H9 (cell line): ENCODE results near the gene PGBD5. TPM values are rescaled to one million over a fixed set of nuclear protein-coding genes. Genes with fewer than 3 reads are reported as not detected.

ENCODE experiments used
- DNase-seq: peaks from one replicate; pipeline ENCODE4 v3.0.0-alpha.2; 2017
- H2AFZ ChIP-seq: one replicate; pipeline ENCODE4 v1.6.1; 2013; ENCODE audit warnings: mild to moderate bottlenecking, low read length, control low read depth, moderate library complexity
- H2AK5ac ChIP-seq: 2 replicates; pipeline ENCODE4 v1.6.1; 2013; ENCODE audit warnings: low read length, control low read depth, mixed read lengths; ENCODE audit not compliant: insufficient read length
- H2BK120ac ChIP-seq: one replicate; pipeline ENCODE4 v1.6.1; 2013; ENCODE audit warnings: low read depth, mild to moderate bottlenecking, low read length, control low read depth, inconsistent platforms; ENCODE audit not compliant: poor library complexity, severe bottlenecking
- H2BK12ac ChIP-seq: 2 replicates; pipeline ENCODE4 v1.6.1; 2013; ENCODE audit warnings: low read length, control low read depth, mixed read lengths, low read depth; ENCODE audit not compliant: insufficient read length
- H2BK15ac ChIP-seq: 2 replicates; pipeline ENCODE4 v1.6.1; 2013; ENCODE audit warnings: low read depth, low read length, control low read depth
- H2BK20ac ChIP-seq: one replicate; pipeline ENCODE4 v1.6.1; 2013; ENCODE audit warnings: low read depth, mild to moderate bottlenecking, low read length, control low read depth, inconsistent platforms; ENCODE audit not compliant: poor library complexity, severe bottlenecking
- H2BK5ac ChIP-seq: 2 replicates; pipeline ENCODE4 v1.6.1; 2013; ENCODE audit warnings: low read length, control low read depth, mixed read lengths; ENCODE audit not compliant: insufficient read length
- H3K14ac ChIP-seq: 2 replicates; pipeline ENCODE4 v1.6.1; 2013; ENCODE audit warnings: low read length, control low read depth; ENCODE audit not compliant: insufficient read depth
- H3K18ac ChIP-seq: 2 replicates; pipeline ENCODE4 v1.6.1; 2013; ENCODE audit warnings: low read depth, mild to moderate bottlenecking, mixed read lengths, low read length, control low read depth; ENCODE audit not compliant: insufficient read length
- H3K23ac ChIP-seq: 2 replicates; pipeline ENCODE4 v1.6.1; 2013; ENCODE audit warnings: low read length, control low read depth, mixed read lengths, low read depth; ENCODE audit not compliant: insufficient read length
- H3K23me2 ChIP-seq: 2 replicates; pipeline ENCODE4 v1.6.1; 2013; ENCODE audit warnings: low read depth, mild to moderate bottlenecking, mixed read lengths, low read length, control low read depth; ENCODE audit not compliant: insufficient read length, poor library complexity, severe bottlenecking
- H3K27ac ChIP-seq: 2 replicates; pipeline ENCODE4 v1.5.1; 2013; ENCODE audit warnings: low read length, control low read depth, mixed read lengths, low read depth; ENCODE audit not compliant: insufficient read length
- H3K27me3 ChIP-seq: 2 replicates; pipeline ENCODE4 v1.6.1; 2013; ENCODE audit warnings: low read length, control low read depth, inconsistent platforms; ENCODE audit not compliant: insufficient read depth
- H3K4ac ChIP-seq: 2 replicates; pipeline ENCODE4 v1.6.1; 2013; ENCODE audit warnings: low read depth, mild to moderate bottlenecking, control low read depth, inconsistent platforms, low read length, moderate library complexity
- H3K4me1 ChIP-seq: 2 replicates; pipeline ENCODE4 v1.6.1; 2013; ENCODE audit warnings: low read length, control low read depth, inconsistent platforms; ENCODE audit not compliant: insufficient read depth
- H3K4me2 ChIP-seq: 2 replicates; pipeline ENCODE4 v1.6.1; 2013; ENCODE audit warnings: low read length, control low read depth, mixed read lengths; ENCODE audit not compliant: insufficient read length, insufficient read depth
- H3K56ac ChIP-seq: 2 replicates; pipeline ENCODE4 v1.6.1; 2013; ENCODE audit warnings: low read depth, mild to moderate bottlenecking, mixed read lengths, low read length, control low read depth; ENCODE audit not compliant: insufficient read length
- H3K79me1 ChIP-seq: 2 replicates; pipeline ENCODE4 v1.6.1; 2013; ENCODE audit warnings: low read depth, mild to moderate bottlenecking, moderate library complexity, low read length, control low read depth, inconsistent platforms; ENCODE audit not compliant: insufficient read depth, poor library complexity, severe bottlenecking
- H3K79me2 ChIP-seq: 2 replicates; pipeline ENCODE4 v1.6.1; 2013; ENCODE audit warnings: low read length, control low read depth, inconsistent platforms; ENCODE audit not compliant: insufficient read depth
- H3K9ac ChIP-seq: 2 replicates; pipeline ENCODE4 v1.6.1; 2013; ENCODE audit warnings: low read length, control low read depth, mixed read lengths; ENCODE audit not compliant: insufficient read length; ENCODE audit errors: extremely low read depth
- H3K9me3 ChIP-seq: one replicate; pipeline ENCODE4 v1.6.1; 2013; ENCODE audit warnings: low read depth, low read length, inconsistent platforms; ENCODE audit not compliant: control insufficient read depth
- H3T11ph ChIP-seq: one replicate; pipeline ENCODE4 v1.6.1; 2013; ENCODE audit warnings: mild to moderate bottlenecking, low read length, control low read depth, inconsistent platforms
- H4K20me1 ChIP-seq: one replicate; pipeline ENCODE4 v1.6.1; 2013; ENCODE audit not compliant: control insufficient read depth, insufficient read length, insufficient read depth
- H4K5ac ChIP-seq: 2 replicates; pipeline ENCODE4 v1.6.1; 2013; ENCODE audit warnings: low read depth, mild to moderate bottlenecking, mixed read lengths, low read length, control low read depth; ENCODE audit not compliant: insufficient read length
- H4K8ac ChIP-seq: replicated peaks from 2 replicates; pipeline ENCODE4 v1.6.1; 2013; ENCODE audit warnings: low read length, control low read depth, mixed read lengths, low read depth; ENCODE audit not compliant: insufficient read length
- H4K91ac ChIP-seq: 2 replicates; pipeline ENCODE4 v1.6.1; 2013; ENCODE audit warnings: low read depth, mild to moderate bottlenecking, moderate library complexity, mixed read lengths, low read length, control low read depth; ENCODE audit not compliant: insufficient read length
- H3K27ac Mint-ChIP-seq, 3 experiments: 2 replicates in 2 of 3; 3 replicates in 1 of 3; pipeline ENCODE4 v1.8.0; 2020 to 2021; ENCODE audit warnings: mixed read lengths in 3 of 3, mild to moderate bottlenecking in 1 of 3, moderate library complexity in 1 of 3
- H3K27me3 Mint-ChIP-seq: 2 replicates; pipeline ENCODE4 v1.8.0; 2021; ENCODE audit warnings: low read depth, mild to moderate bottlenecking, moderate library complexity, mixed read lengths
- H3K36me3 Mint-ChIP-seq, 3 experiments: 2 replicates in 2 of 3; 3 replicates in 1 of 3; pipeline ENCODE4 v1.8.0; 2020 to 2021; ENCODE audit warnings: low read depth in 3 of 3, mixed read lengths in 3 of 3; ENCODE audit not compliant: insufficient read depth in 1 of 3
- H3K4me1 Mint-ChIP-seq, 2 experiments: 2 replicates each; pipeline ENCODE4 v1.8.0; 2020; ENCODE audit warnings: mixed read lengths in 2 of 2
- H3K4me3 Mint-ChIP-seq, 2 experiments: 2 replicates in 1 of 2; 3 replicates in 1 of 2; pipeline ENCODE4 v1.8.0; 2020 to 2021; ENCODE audit warnings: mild to moderate bottlenecking in 2 of 2, mixed read lengths in 2 of 2, moderate library complexity in 1 of 2
- H3K9me3 Mint-ChIP-seq, 2 experiments: 2 replicates in 1 of 2; 3 replicates in 1 of 2; pipeline ENCODE4 v1.8.0; 2020; ENCODE audit warnings: mild to moderate bottlenecking in 2 of 2, mixed read lengths in 2 of 2, moderate library complexity in 1 of 2
- WGBS: extraction: QIAGEN DNeasy Blood & Tissue Kit; methylation state at CpG from one replicate; pipeline ENCODE4 v1.1.7; 2013; ENCODE audit warnings: missing lambda C conversion rate, low lambda C conversion rate, mixed read lengths; ENCODE audit not compliant: insufficient read length; ENCODE audit errors: extremely low coverage; 5-methylcytosine and 5-hydroxymethylcytosine counted together
- total RNA-seq: library from RNA; stranded (reverse); gene quantifications from 2 replicates; pipeline ENCODE4 v1.2.1, GENCODE V29; 2021
- TF ChIP-seq, protein P1 (sequence below): fragments of 200-600 bp; sonication (generic); conservative IDR thresholded peaks from 3 replicates; pipeline ENCODE4 v1.8.0; 2021; ENCODE audit warnings: antibody characterized with exemption, mild to moderate bottlenecking

PGBD5 gene
- total RNA-seq, 1 experiment from 2014 or later, result 19.1 TPM

DNA sequence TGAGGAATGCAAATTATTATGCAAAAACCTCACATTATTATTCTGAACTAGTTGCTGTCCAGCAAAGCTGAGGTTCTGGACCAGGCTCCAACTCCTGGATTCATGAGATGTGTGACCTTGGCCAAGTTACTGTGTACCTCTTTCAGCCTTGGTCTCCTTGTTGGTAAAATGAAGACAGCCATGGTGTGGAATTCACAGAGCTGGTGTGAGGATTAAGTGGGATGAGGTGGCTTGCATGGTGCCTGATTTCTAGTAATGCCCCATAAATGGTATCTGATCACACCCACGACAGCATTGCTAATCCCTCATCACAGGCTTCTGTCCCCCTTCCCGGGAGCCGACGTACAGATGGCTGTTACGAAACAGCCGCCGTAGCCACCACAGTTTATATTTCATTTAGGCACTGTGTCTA is 59.6 kb downstream of the PGBD5 start:
- no peak overlapping the region for H2BK15ac ChIP-seq
- no peak overlapping the region for H4K8ac ChIP-seq
- no peak overlapping the region for H3K4me2 ChIP-seq
- H3K36me3 Mint-ChIP-seq, result peaks cover 6% of the 10 kb centered on the region in 3 experiments; a peak in 5 of 7 replicates
- H4K5ac ChIP-seq, result no peak overlapping the region
- H3K9ac ChIP-seq, result no peak overlapping the region
- no peak for DNase-seq
- H3K27ac ChIP-seq, result no peak overlapping the region
- H4K91ac ChIP-seq, result no peak overlapping the region
- H3T11ph ChIP-seq, result no peak overlapping the region
- H3K79me1 ChIP-seq, result no peaks in the 10 kb centered on the region
- H3K4me1 ChIP-seq, result no peaks in the 10 kb centered on the region; the same call in 1 of the 2 replicates
- H2BK20ac ChIP-seq, result no peak overlapping the region
- H3K27me3 ChIP-seq, result no peaks in the 10 kb centered on the region
- no peak overlapping the region for H3K23ac ChIP-seq
- H3K27ac Mint-ChIP-seq, result no peak overlapping the region
- TF ChIP-seq, protein P1, sequence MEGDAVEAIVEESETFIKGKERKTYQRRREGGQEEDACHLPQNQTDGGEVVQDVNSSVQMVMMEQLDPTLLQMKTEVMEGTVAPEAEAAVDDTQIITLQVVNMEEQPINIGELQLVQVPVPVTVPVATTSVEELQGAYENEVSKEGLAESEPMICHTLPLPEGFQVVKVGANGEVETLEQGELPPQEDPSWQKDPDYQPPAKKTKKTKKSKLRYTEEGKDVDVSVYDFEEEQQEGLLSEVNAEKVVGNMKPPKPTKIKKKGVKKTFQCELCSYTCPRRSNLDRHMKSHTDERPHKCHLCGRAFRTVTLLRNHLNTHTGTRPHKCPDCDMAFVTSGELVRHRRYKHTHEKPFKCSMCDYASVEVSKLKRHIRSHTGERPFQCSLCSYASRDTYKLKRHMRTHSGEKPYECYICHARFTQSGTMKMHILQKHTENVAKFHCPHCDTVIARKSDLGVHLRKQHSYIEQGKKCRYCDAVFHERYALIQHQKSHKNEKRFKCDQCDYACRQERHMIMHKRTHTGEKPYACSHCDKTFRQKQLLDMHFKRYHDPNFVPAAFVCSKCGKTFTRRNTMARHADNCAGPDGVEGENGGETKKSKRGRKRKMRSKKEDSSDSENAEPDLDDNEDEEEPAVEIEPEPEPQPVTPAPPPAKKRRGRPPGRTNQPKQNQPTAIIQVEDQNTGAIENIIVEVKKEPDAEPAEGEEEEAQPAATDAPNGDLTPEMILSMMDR, result no peak
- H3K79me2 ChIP-seq, result no peaks in the 10 kb centered on the region
- H2BK5ac ChIP-seq, result no peak overlapping the region
- H2BK12ac ChIP-seq, result no peak overlapping the region
- H3K4me3 Mint-ChIP-seq, result no peak overlapping the region
- peaks cover 19 to 33% of the 10 kb centered on the region in 2 experiments for H3K4me1 Mint-ChIP-seq
- no peak overlapping the region for H3K56ac ChIP-seq
- H2AFZ ChIP-seq, result no peak overlapping the region
- H2BK120ac ChIP-seq, result no peak overlapping the region
- no CpG with 5 or more reads among the region's 7 CpGs for WGBS
- no peaks in the 10 kb centered on the region for H3K9me3 ChIP-seq
- no peaks in the 10 kb centered on the region for H3K23me2 ChIP-seq
- no peak overlapping the region for H3K14ac ChIP-seq
- no peaks in the 10 kb centered on the region for H3K9me3 Mint-ChIP-seq
- H4K20me1 ChIP-seq, result no peaks in the 10 kb centered on the region
- H3K18ac ChIP-seq, result no peak overlapping the region
- no peak overlapping the region for H2AK5ac ChIP-seq
- H3K27me3 Mint-ChIP-seq, result no peaks in the 10 kb centered on the region
- no peak overlapping the region for H3K4ac ChIP-seq
